ENCODE data around the gene KRT8. TPM values are rescaled to one million over a fixed set of nuclear protein-coding genes. Genes with fewer than 3 reads are reported as not detected.

KRT8 gene
- total and polyA plus RNA-seq, 8 donors, result 317 to 789 (median 586) TPM

DNA sequence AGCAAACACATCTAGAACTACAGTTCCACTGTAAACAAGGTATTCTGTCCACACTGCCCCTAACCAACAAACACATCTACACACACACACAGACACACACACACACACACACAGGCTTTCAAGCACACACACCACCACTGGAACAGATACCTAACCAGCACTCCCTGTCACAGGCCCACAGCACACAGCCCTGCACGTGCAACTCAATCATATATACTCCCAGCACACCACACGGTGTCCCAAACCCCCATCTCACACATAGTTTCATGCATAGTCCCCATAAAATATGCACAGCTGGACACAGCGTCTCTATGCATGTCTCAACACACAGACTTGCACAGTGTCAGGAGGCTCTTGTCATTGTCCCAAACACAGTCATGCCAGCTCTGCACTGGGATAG lies 27.6 kb downstream of the KRT8 start:
- Histone ChIP-seq H3K4me1 (peaks cover 0 to 9% (median 0%) of the 10 kb centered on the region in 3 donors), H3K36me3 (no peaks in the 10 kb centered on the region), H3K27ac (no peak overlapping the region), H3K4me3 (no peak overlapping the region), H3K27me3 (no peaks in the 10 kb centered on the region), H3K9me3 (no peaks in the 10 kb centered on the region)
- ATAC-seq (no peak), FAIRE-seq (no peak), DNase-seq (peak in 1 of 6 donors; percentile 35)
- 77 to 93% methylated on average over 3 of the region's 3 CpGs for WGBS, 2 donors
- intact Hi-C loops (cut with DNase I), result loop anchor here (5.0 to 10.0 kb wide), 3 partner anchors 292 to 720 kb away; no protein-coding TSS in a partner anchor
- TF ChIP-seq, protein P1, sequence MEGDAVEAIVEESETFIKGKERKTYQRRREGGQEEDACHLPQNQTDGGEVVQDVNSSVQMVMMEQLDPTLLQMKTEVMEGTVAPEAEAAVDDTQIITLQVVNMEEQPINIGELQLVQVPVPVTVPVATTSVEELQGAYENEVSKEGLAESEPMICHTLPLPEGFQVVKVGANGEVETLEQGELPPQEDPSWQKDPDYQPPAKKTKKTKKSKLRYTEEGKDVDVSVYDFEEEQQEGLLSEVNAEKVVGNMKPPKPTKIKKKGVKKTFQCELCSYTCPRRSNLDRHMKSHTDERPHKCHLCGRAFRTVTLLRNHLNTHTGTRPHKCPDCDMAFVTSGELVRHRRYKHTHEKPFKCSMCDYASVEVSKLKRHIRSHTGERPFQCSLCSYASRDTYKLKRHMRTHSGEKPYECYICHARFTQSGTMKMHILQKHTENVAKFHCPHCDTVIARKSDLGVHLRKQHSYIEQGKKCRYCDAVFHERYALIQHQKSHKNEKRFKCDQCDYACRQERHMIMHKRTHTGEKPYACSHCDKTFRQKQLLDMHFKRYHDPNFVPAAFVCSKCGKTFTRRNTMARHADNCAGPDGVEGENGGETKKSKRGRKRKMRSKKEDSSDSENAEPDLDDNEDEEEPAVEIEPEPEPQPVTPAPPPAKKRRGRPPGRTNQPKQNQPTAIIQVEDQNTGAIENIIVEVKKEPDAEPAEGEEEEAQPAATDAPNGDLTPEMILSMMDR (IDR thresholded peaks at IDR 0.05), result no peak

GRCh38 chr12:52876372-52876771 lies 28.5 kb downstream of the KRT8 start:
- FAIRE-seq (no peak), ATAC-seq (peak in 2 of 4 donors; percentile 61 to 63), DNase-seq (peak in 3 of 6 donors; percentile 82 to 93 (median 88))
- no peaks in the 10 kb centered on the region for H3K9me3 ChIP-seq
- no peaks in the 10 kb centered on the region for H3K36me3 ChIP-seq
- no peak overlapping the region for H3K4me3 ChIP-seq
- H3K27ac ChIP-seq, result no peak overlapping the region
- H3K27me3 ChIP-seq, result no peaks in the 10 kb centered on the region
- peaks cover 0 to 9% (median 0%) of the 10 kb centered on the region in 3 donors for H3K4me1 ChIP-seq
- TF ChIP-seq, protein P1 (IDR thresholded peaks at IDR 0.05), result no peak
- WGBS, 2 donors, result 38 to 49% methylated on average over 7 of the region's 7 CpGs
- intact Hi-C loops (cut with DNase I), result loop anchor here (5.0 to 10.0 kb wide), 3 partner anchors 292 to 719 kb away; no protein-coding TSS in a partner anchor

DNA sequence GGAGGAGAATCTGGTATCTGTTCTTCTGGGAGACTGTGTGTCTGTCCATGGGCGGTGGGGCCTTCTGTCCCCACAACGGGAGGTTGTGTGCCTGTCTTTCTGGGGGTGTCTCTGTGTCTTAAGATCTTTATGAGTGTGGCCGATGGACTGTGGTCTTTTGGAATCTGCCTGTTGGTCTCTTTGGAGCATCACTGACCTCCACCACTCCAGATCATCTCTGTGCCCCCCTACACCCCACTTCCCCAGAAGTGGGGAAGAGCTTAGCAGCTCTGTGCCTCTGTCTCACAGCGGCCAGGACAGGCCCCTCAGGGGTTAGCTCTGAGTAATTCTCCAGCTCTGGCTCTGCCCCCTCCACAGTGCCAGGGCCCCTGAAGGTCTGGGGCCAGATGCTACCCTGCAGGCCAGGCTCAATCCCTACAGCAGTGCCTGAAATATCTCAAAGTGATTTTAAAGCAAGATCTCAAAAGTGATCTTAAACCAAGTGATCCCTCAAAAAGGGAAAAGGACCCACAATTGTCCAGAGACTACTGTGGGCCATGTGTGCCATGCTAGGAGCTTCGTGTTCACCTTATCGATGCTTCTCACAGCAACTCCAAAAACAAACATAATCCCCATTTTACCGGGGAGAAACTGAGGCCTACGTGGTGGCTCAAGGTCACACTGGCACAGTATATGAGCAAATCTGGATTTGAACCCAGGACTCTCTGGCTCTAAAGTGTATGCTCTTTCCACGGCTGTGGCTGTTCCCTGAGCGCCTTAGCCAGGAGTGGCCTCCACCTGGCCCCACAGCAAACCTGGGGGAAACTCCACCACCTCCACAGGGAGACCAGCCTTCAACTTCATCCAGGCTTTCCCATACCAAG lies 30.1 kb downstream of the KRT8 start:
- Histone ChIP-seq H3K4me1 (peaks cover 0 to 9% (median 0%) of the 10 kb centered on the region in 3 donors), H3K9me3 (no peaks in the 10 kb centered on the region), H3K36me3 (no peaks in the 10 kb centered on the region), H3K27ac (peak overlapping the region; percentile 31 to 90 (median 46)), H3K4me3 (peak overlapping the region in 3 of 4 donors; percentile 32 to 61 (median 58)), H3K27me3 (no peaks in the 10 kb centered on the region)
- 65 to 69% methylated on average over 10 of the region's 10 CpGs for whole genome bisulfite sequencing, 2 donors
- ATAC-seq (no peak), DNase-seq (peak in 1 of 6 donors; percentile 59), FAIRE-seq (no peak)
- intact Hi-C loops (cut with DNase I), result loop anchor here (5.0 to 10.0 kb wide), 3 partner anchors 290 to 718 kb away; no protein-coding TSS in a partner anchor
- TF ChIP-seq, protein P1 (IDR thresholded peaks at IDR 0.05), result no peak

DNA sequence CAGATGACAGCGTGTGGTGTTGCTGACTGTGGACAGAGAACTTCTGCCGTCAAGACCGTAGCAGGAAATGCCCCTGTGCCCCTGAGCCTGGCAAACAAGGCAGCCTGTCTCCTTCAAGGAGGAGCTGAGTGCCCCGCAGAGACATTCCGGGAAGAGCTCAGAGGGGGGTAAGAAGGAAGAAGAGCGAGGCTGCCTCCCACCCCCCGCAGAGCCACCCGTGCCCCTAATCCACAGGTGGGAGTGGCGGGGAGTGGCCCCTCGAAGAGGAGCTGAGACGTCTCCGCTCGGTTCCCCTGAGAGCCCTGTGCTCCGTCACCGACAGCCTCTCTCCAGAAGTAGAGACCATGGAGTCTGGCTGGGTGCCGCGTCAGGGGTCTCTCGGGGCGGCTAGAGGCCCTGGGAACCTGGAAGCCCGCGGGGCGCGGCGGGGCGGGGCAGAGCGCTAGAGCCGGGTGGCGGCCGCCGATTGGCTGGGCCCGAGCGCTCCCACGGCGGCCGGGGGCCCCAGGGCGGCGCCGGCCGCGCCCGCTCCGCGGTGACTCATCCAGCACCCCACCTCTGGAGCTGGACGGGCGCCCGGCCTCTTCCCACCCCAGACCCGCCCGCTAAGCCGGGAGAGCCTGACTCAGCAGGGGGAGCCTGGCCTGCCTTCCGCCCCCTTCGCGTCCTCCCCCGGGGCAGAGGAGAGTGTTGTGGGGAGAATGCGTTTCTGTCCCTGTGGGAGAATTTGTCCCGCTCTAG lies 30.9 kb downstream of the KRT8 start:
- peak; percentile 80 to 95 (median 90) for DNase-seq
- 1 to 4% methylated on average over 35 to 55 of the region's 55 CpGs for WGBS, 2 donors
- H3K27me3 ChIP-seq, result no peaks in the 10 kb centered on the region
- peak; percentile 89 to 90 (median 90) for ATAC-seq
- FAIRE-seq, result no peak
- intact Hi-C loops (cut with DNase I), result loop anchor here in 1 of 3 donors (10.0 kb wide), 1 partner anchor 289 kb away; no protein-coding TSS in a partner anchor
- TF ChIP-seq, protein P1 (IDR thresholded peaks at IDR 0.05), result no peak
- H3K4me3 ChIP-seq, result peak overlapping the region; percentile 32 to 61 (median 49)
- H3K4me1 ChIP-seq, result peaks cover 0 to 9% (median 0%) of the 10 kb centered on the region in 3 donors
- H3K27ac ChIP-seq, result peak overlapping the region; percentile 84 to 91 (median 90)
- no peaks in the 10 kb centered on the region for H3K36me3 ChIP-seq
- H3K9me3 ChIP-seq, result no peaks in the 10 kb centered on the region

Measured in pancreas (tissue), 10 donors.